Left hindlimb (tissue), 1 donor: ENCODE data around the gene MBD3L1.

Source experiments
- DNase-seq: peaks from one replicate; pipeline ENCODE4 v3.0.0-alpha.2; 2018

Gene MBD3L1

DNA sequence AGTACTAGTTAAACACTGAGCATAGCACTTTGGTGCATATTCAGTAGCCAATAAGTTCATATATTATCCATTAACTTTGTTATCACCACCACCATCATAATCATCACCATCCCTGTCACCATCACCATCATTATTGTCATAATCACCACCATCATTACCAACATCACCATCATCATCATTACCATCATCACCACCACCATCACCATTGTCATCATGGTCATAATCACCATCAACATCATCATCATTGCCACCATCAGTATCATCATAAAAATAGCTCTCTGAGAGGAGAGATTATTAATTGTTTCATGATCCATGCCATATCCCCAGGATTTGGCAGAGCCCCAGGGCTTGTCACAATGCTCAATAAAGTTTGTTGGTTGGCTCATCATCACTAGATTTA lies 49.3 kb downstream of the MBD3L1 start:
- no peak for DNase-seq

GRCh38 chr19:8884416-8884815 lies 52.2 kb downstream of the MBD3L1 start:
- DNase-seq: no peak

GRCh38 chr19:8887364-8887763 lies 55.2 kb downstream of the MBD3L1 start:
- no peak for DNase-seq

DNA sequence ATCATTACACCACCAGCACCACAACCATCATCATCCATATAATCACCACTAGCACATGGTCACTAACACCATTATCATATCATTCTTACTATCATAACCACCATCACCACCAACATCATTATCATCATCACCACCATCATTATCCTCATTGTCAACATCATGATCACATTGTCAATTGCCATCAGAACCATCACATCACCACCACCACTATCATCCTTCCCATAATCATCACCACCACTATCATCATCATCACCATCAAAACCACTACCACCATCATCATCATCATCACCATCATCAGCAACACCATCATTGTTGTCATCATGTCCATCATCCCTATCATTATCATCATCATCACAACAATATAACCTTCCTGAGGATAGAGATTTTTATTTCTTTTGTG lies 58.1 kb downstream of the MBD3L1 start:
- no peak for DNase-seq
